Muscle layer of duodenum (tissue), 2 donors: ENCODE data around the gene OLFM1.

Experiments used
- H3K27ac ChIP-seq: one replicate; pipeline ENCODE4 v1.7.0; 2013; ENCODE audit warnings: mild to moderate bottlenecking, low read length
- H3K27me3 ChIP-seq: one replicate; pipeline ENCODE4 v1.7.0; 2013; ENCODE audit warnings: low read depth, mild to moderate bottlenecking, control low read depth, low read length
- H3K36me3 ChIP-seq, 2 donors: one replicate each; pipeline ENCODE4 v1.7.0; 2013; ENCODE audit warnings: low read length in 2 of 2, control low read depth in 1 of 2, mild to moderate bottlenecking in 1 of 2; ENCODE audit not compliant: insufficient read depth in 2 of 2, control insufficient read depth in 1 of 2
- H3K4me1 ChIP-seq, 2 donors: one replicate each; pipeline ENCODE4 v1.7.0; 2013; ENCODE audit warnings: low read length in 2 of 2, mild to moderate bottlenecking in 2 of 2, control low read depth in 1 of 2, moderate library complexity in 1 of 2; ENCODE audit not compliant: insufficient read depth in 2 of 2, control insufficient read depth in 1 of 2
- H3K4me3 ChIP-seq, 2 donors: one replicate each; pipeline ENCODE4 v1.7.0; 2013; ENCODE audit warnings: low read length in 2 of 2, low read depth in 1 of 2, mild to moderate bottlenecking in 1 of 2
- H3K9me3 ChIP-seq, 2 donors: one replicate each; pipeline ENCODE4 v1.7.0; 2013; ENCODE audit warnings: low read length in 2 of 2, control low read depth in 1 of 2, mild to moderate bottlenecking in 1 of 2; ENCODE audit not compliant: control insufficient read depth in 1 of 2
- donor health status: healthy.

The OLFM1 gene

GRCh38 chr9:135119496-135120064 lies 32.1 kb downstream of the OLFM1 start:
- H3K9me3 ChIP-seq, result no peaks in the 10 kb centered on the region
- H3K27ac ChIP-seq, result no peak overlapping the region
- peaks cover 0 to 6% of the 10 kb centered on the region in 2 donors for H3K36me3 ChIP-seq
- H3K27me3 ChIP-seq, result no peaks in the 10 kb centered on the region
- no peak overlapping the region for H3K4me3 ChIP-seq
- no peaks in the 10 kb centered on the region for H3K4me1 ChIP-seq

GRCh38 chr9:135120249-135120648 lies 32.8 kb downstream of the OLFM1 start:
- Histone ChIP-seq H3K4me1 (no peaks in the 10 kb centered on the region), H3K4me3 (no peak overlapping the region), H3K36me3 (peaks cover 0 to 6% of the 10 kb centered on the region in 2 donors), H3K27ac (no peak overlapping the region), H3K27me3 (no peaks in the 10 kb centered on the region), H3K9me3 (no peaks in the 10 kb centered on the region)

GRCh38 chr9:135122316-135122715 lies 34.8 kb downstream of the OLFM1 start:
- Histone ChIP-seq H3K27me3 (no peaks in the 10 kb centered on the region), H3K9me3 (no peaks in the 10 kb centered on the region), H3K4me3 (no peak overlapping the region), H3K27ac (no peak overlapping the region), H3K4me1 (no peaks in the 10 kb centered on the region), H3K36me3 (peaks cover 0 to 6% of the 10 kb centered on the region in 2 donors)

- Histone ChIP-seq H3K4me3 (no peak overlapping the region), H3K27ac (no peak overlapping the region), H3K36me3 (peaks cover 0 to 6% of the 10 kb centered on the region in 2 donors), H3K9me3 (no peaks in the 10 kb centered on the region), H3K4me1 (no peaks in the 10 kb centered on the region), H3K27me3 (no peaks in the 10 kb centered on the region)
Measured at GRCh38 chr9:135123126-135123772, 35.8 kb downstream of the OLFM1 start.

- Histone ChIP-seq H3K27ac (no peak overlapping the region), H3K9me3 (no peaks in the 10 kb centered on the region), H3K4me3 (no peak overlapping the region), H3K27me3 (no peaks in the 10 kb centered on the region), H3K4me1 (no peaks in the 10 kb centered on the region), H3K36me3 (peaks cover 0 to 6% of the 10 kb centered on the region in 2 donors)
Measured at GRCh38 chr9:135123773-135124134, 36.3 kb downstream of the OLFM1 start.

GRCh38 chr9:135126451-135127187 lies 39.2 kb downstream of the OLFM1 start:
- Histone ChIP-seq H3K36me3 (no peaks in the 10 kb centered on the region), H3K27ac (no peak overlapping the region), H3K27me3 (no peaks in the 10 kb centered on the region), H3K4me1 (no peaks in the 10 kb centered on the region), H3K4me3 (no peak overlapping the region), H3K9me3 (no peaks in the 10 kb centered on the region)

- Histone ChIP-seq H3K36me3 (no peaks in the 10 kb centered on the region), H3K27ac (no peak overlapping the region), H3K27me3 (no peaks in the 10 kb centered on the region), H3K9me3 (no peaks in the 10 kb centered on the region), H3K4me1 (no peaks in the 10 kb centered on the region), H3K4me3 (no peak overlapping the region)
Measured at GRCh38 chr9:135127718-135128670, 40.5 kb downstream of the OLFM1 start.

- H3K4me3 ChIP-seq, result no peak overlapping the region
- H3K27ac ChIP-seq, result no peak overlapping the region
- H3K36me3 ChIP-seq, result no peaks in the 10 kb centered on the region
- H3K9me3 ChIP-seq, result no peaks in the 10 kb centered on the region
- H3K4me1 ChIP-seq, result no peaks in the 10 kb centered on the region
- no peaks in the 10 kb centered on the region for H3K27me3 ChIP-seq
Measured at GRCh38 chr9:135129137-135129695, 41.7 kb downstream of the OLFM1 start.

- H3K4me3 ChIP-seq, result no peak overlapping the region
- no peaks in the 10 kb centered on the region for H3K27me3 ChIP-seq
- no peaks in the 10 kb centered on the region for H3K9me3 ChIP-seq
- H3K36me3 ChIP-seq, result no peaks in the 10 kb centered on the region
- no peak overlapping the region for H3K27ac ChIP-seq
- H3K4me1 ChIP-seq, result no peaks in the 10 kb centered on the region
Measured at GRCh38 chr9:135130207-135130976, 42.9 kb downstream of the OLFM1 start.

GRCh38 chr9:135131488-135131887 lies 44.0 kb downstream of the OLFM1 start:
- H3K27me3 ChIP-seq, result no peaks in the 10 kb centered on the region
- H3K9me3 ChIP-seq, result no peaks in the 10 kb centered on the region
- no peaks in the 10 kb centered on the region for H3K4me1 ChIP-seq
- no peak overlapping the region for H3K27ac ChIP-seq
- H3K4me3 ChIP-seq, result no peak overlapping the region
- H3K36me3 ChIP-seq, result no peaks in the 10 kb centered on the region
